ENCODE measurements around the gene SMIM36.
"Not testable (repeated sequence)": the region's sequence is repeated elsewhere in the genome, so short reads cannot be mapped to it uniquely, and the experiment has no call there.

Gene SMIM36

DNA sequence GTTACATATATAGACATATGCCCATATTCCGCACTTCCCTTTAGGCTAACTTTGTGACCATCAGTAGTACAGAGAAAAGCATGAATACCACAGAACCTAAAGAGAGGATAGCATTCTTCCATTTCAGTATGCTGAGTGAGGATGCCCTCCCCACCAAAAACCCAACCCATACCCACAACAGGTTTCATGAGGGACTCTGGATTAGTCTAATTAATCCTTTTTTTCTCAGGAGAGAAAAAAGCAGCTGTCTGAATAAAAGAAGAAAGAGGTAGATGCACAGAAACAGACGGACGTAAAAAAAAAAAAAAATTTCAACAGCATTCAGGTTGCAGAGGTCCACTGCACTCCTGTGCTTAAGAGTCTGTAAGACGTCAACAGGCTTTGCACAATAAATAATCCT lies 96.3 kb downstream of the SMIM36 start:
- no peak for DNase-seq (ENCODE audit: low spot score)

DNA sequence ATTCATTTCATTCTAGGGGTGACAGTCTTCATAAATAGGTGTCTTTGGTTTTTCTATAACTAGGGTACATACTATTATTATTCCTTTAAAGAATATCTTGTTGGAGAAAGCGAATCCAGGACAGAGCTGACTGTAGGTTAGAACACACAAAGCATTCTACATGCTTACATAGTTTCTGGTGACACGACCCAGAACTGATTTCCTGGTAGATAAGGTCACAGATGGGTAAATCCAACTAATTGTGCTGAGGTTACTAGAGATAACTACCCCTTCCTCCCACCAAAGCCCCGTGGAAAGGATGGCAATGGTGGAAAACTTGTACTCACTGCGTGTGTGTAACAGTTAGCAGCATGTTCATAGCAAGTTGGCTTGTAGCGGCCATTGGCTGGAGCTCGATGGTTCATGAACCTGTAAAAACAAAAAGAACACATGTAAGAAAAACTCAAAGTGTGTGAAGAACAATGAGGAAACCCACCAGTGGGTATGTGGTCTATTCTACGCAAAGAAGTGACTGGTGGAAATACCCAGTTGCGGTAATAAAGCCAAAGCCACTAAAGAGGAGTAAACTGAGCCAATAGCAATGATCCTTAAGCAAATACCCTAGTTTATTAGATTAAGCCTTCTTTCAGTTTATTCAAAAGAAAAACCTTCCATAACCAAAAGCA lies 97.3 kb downstream of the SMIM36 start:
- no peak for DNase-seq (ENCODE audit: low spot score)

GRCh38 chr17:55411463-55411855 lies 99.8 kb downstream of the SMIM36 start:
- DNase-seq (ENCODE audit: low spot score), result no peak

- no peak for DNase-seq (ENCODE audit: low spot score)
These were observed 100.4 kb downstream of the SMIM36 start for GRCh38 chr17:55410722-55411462.

GRCh38 chr17:55409030-55409800 lies 102.0 kb downstream of the SMIM36 start:
- no peak for DNase-seq (ENCODE audit: low spot score)

DNA sequence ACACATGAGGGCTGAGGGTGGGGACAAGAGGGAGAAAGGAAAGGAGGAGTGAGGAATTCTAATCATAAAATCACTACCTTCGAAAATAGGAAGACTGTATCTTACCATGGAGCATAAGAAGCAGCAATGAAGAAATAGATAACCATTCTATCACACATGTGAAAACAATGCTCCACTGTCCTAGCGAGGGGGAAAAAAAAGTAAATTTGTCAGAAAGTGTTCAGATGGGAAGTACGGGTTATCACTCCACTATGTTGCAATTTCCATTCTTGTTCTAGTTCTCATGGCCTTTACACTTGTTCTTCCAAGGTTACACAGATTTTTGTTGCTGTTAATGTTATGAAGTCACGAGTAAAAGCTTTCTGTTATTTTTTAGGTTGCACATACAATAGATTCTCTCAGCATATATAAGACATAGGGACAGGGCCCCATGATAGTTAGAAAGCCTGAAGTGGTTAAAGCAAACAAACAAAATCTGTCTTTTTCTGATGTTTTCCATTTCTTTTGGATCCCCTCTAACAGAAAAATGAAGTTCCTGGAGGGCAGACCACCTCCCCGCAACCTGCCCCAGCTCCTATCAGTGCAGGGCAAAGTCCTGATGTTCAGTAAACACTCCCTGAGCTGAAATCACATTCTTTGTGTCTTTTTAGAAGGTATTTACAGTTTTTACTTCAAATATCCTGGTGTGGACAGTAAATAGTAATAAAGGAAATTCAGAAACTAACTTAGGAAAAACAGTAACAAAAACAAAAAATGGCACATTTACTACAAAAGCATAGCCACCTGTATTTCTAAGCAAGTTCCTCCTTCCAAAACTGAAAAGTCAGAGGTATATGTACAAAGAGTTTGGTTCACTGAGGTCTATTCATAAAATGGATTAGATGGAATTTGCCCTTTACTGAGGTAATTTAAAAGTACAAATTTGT lies 103.3 kb downstream of the SMIM36 start:
- no peak for DNase-seq (ENCODE audit: low spot score)

- no peak for DNase-seq (ENCODE audit: low spot score)
These were observed 105.7 kb downstream of the SMIM36 start for GRCh38 chr17:55405600-55405999.

- DNase-seq (ENCODE audit: low spot score), result not testable (repeated sequence)
These were observed 107.1 kb downstream of the SMIM36 start for GRCh38 chr17:55404197-55404596.

DNA sequence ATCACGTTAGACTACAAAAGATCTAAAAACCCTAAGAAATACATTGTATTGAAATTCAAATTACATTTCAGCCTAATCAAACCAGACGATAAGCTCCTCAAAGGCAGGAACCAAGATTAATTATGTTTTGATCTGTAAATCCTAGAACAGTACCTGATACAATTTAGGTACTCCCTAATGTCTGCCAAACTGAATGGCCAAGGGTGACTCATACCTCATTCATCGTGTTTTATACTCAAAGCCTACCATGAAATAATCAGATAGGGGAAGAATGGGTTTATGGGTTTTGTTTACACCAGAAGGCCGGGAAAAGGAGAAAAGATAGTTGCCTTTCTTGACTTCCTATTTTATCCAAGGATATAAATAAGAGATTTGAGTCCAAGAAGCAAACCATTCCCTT lies 108.9 kb downstream of the SMIM36 start:
- no peak for DNase-seq (ENCODE audit: low spot score)

Measured in cerebellar cortex (tissue), 1 donor.